SK-N-SH treated with all-trans-retinoic acid at 6 μM for 48 hours (cell line): ENCODE results near the gene KCNH4.

ENCODE experiments used
- ARNTL ChIP-seq: fragments of 450-650 bp; formaldehyde crosslinking; IDR thresholded peaks from 2 replicates; pipeline ENCODE4 v1.5.0; 2020; ENCODE audit warnings: low read depth, mild to moderate bottlenecking, moderate library complexity, borderline replicate concordance
- ESRRG ChIP-seq: fragments of 250-450 bp; sonication (Bioruptor Pico); IDR thresholded peaks from 2 replicates; pipeline ENCODE4 v1.6.1; 2021; ENCODE audit warnings: mild to moderate bottlenecking
- ZFP30 ChIP-seq: fragments of 450-650 bp; formaldehyde crosslinking; IDR thresholded peaks from 2 replicates; pipeline ENCODE4 v1.5.0; 2022; ENCODE audit warnings: mild to moderate bottlenecking, moderate library complexity
- TF ChIP-seq, protein P1 (sequence below): fragments of 250-450 bp; sonication (Bioruptor Pico); IDR thresholded peaks from 2 replicates; pipeline ENCODE4 v1.5.1; 2021; ENCODE audit warnings: mild to moderate bottlenecking, moderate library complexity

DNA sequence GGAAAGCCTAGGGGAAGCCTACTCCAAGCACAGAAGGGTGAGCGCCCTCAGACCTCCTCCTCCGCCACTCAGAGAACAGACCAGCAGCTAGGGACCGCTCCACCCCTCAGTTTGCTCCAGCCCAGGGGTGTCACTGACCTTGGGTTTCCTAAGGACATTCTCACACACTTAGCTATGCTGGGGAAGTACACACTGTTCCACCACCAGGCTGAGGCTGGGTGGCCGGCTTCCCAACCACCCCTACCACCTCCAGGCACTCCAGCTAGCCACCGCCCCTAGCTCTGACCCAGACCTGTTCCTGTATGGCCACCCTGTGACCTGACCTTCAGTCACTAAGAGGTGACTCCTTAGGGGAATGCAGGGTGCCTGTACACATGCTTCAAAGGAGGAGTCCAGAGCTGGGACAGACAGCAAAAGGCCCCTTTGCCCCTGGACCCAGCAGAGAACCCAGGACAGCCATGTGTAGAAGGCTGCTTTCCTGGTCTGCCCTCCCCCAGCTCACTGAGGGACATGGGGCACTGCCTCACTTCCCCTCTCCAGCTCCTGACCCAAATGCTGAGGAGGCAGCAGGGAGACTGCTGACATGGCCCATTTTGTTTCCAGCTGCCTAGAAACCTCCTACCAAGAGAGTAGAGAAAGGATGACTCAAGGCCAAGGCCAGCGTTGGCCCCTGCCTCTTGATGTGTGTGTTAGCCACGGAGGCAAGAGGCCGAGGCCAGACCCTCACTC is 51.7 kb downstream of the KCNH4 start:
- TF ChIP-seq ARNTL (no peak), ESRRG (no peak), ZFP30 (CRISPR knock-in tag) (no peak)
- TF ChIP-seq, protein P1, sequence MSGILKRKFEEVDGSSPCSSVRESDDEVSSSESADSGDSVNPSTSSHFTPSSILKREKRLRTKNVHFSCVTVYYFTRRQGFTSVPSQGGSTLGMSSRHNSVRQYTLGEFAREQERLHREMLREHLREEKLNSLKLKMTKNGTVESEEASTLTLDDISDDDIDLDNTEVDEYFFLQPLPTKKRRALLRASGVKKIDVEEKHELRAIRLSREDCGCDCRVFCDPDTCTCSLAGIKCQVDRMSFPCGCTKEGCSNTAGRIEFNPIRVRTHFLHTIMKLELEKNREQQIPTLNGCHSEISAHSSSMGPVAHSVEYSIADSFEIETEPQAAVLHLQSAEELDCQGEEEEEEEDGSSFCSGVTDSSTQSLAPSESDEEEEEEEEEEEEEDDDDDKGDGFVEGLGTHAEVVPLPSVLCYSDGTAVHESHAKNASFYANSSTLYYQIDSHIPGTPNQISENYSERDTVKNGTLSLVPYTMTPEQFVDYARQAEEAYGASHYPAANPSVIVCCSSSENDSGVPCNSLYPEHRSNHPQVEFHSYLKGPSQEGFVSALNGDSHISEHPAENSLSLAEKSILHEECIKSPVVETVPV (CRISPR knock-in tag): no peak
